WTC11 (cell line): ENCODE measurements around the gene IGF2BP3. TPM values are rescaled to one million over a fixed set of nuclear protein-coding genes. Genes with fewer than 3 reads are reported as not detected.

Experiments used
- ATAC-seq: fragments of 200-7000 bp; cut with Tn5 transposase; 2 replicates; pipeline ENCODE4 v1.10.0; 2021; ENCODE audit warnings: mild to moderate bottlenecking, moderate library complexity
- CTCF ChIA-PET: fragments of 300-600 bp; sonication (Branson Sonifier 250); formaldehyde crosslinking; loops from one replicate; lab custom pipeline; 2021; ENCODE audit warnings: antibody characterized with exemption; lab: Charles Lee
- POLR2A ChIA-PET: fragments of 350-600 bp; sonication (Branson Sonifier 250); formaldehyde crosslinking; loops from one replicate; lab custom pipeline; 2021; ENCODE audit warnings: antibody characterized with exemption; lab: Charles Lee
- DNase-seq: peaks from one replicate; pipeline ENCODE4 v3.0.0; 2021; ENCODE audit warnings: low spot score
- H3K27ac Mint-ChIP-seq: 2 replicates; pipeline ENCODE4 v1.8.0; 2021; ENCODE audit warnings: mixed read lengths
- H3K27me3 Mint-ChIP-seq: 2 replicates; pipeline ENCODE4 v1.8.0; 2021; ENCODE audit warnings: low read depth, mild to moderate bottlenecking, moderate library complexity, mixed read lengths
- H3K36me3 Mint-ChIP-seq: 2 replicates; pipeline ENCODE4 v1.8.0; 2021; ENCODE audit warnings: mixed read lengths
- H3K4me1 Mint-ChIP-seq: 2 replicates; pipeline ENCODE4 v1.8.0; 2022; ENCODE audit warnings: mixed read lengths
- H3K4me3 Mint-ChIP-seq: 2 replicates; pipeline ENCODE4 v1.8.0; 2021; ENCODE audit warnings: mild to moderate bottlenecking, moderate library complexity, mixed read lengths
- H3K9me3 Mint-ChIP-seq: 2 replicates; pipeline ENCODE4 v1.8.0; 2021; ENCODE audit warnings: mixed read lengths
- CBFB ChIP-seq: sonication (generic); formaldehyde crosslinking; IDR thresholded peaks from 2 replicates; pipeline ENCODE4 v1.8.1; 2022; ENCODE audit warnings: mild to moderate bottlenecking, low read depth, missing genetic modification reagents
- CTCF ChIP-seq: fragments of 200-600 bp; IDR thresholded peaks from 2 replicates; pipeline ENCODE4 v1.8.0; 2022; ENCODE audit warnings: antibody characterized with exemption
- E2F4 ChIP-seq: sonication (generic); formaldehyde crosslinking; IDR thresholded peaks from 2 replicates; pipeline ENCODE4 v1.8.1; 2022; ENCODE audit warnings: low read depth, mild to moderate bottlenecking, moderate library complexity, missing genetic modification reagents, borderline replicate concordance
- E2F5 ChIP-seq: sonication (generic); formaldehyde crosslinking; IDR thresholded peaks from 2 replicates; pipeline ENCODE4 v1.8.1; 2022; ENCODE audit warnings: mild to moderate bottlenecking, moderate library complexity, missing genetic modification reagents
- ETV6 ChIP-seq: sonication (generic); formaldehyde crosslinking; IDR thresholded peaks from 2 replicates; pipeline ENCODE4 v1.8.1; 2022; ENCODE audit warnings: mild to moderate bottlenecking, missing genetic modification reagents
- FOXJ3 ChIP-seq: sonication (generic); formaldehyde crosslinking; IDR thresholded peaks from 2 replicates; pipeline ENCODE4 v1.9.0; 2021; ENCODE audit warnings: missing genetic modification reagents, mild to moderate bottlenecking, borderline replicate concordance
- IRF2 ChIP-seq: sonication (generic); formaldehyde crosslinking; IDR thresholded peaks from 2 replicates; pipeline ENCODE4 v1.8.0; 2022; ENCODE audit warnings: low read depth, missing genetic modification reagents, borderline replicate concordance
- NFYB ChIP-seq: sonication (generic); formaldehyde crosslinking; conservative IDR thresholded peaks from 2 replicates; pipeline ENCODE4 v1.8.0; 2022; ENCODE audit warnings: low read depth, missing genetic modification reagents
- NR2C2 ChIP-seq: sonication (generic); formaldehyde crosslinking; IDR thresholded peaks from 2 replicates; pipeline ENCODE4 v1.8.0; 2022; ENCODE audit warnings: mild to moderate bottlenecking, missing genetic modification reagents
- USF2 ChIP-seq: sonication (generic); formaldehyde crosslinking; IDR thresholded peaks from 2 replicates; pipeline ENCODE4 v1.8.1; 2023; ENCODE audit warnings: mild to moderate bottlenecking, missing genetic modification reagents, moderate library complexity
- ZNF263 ChIP-seq: sonication (generic); formaldehyde crosslinking; IDR thresholded peaks from 2 replicates; pipeline ENCODE4 v1.8.1; 2022; ENCODE audit warnings: low read depth, mild to moderate bottlenecking, moderate library complexity, missing genetic modification reagents
- ZNF281 ChIP-seq: sonication (generic); formaldehyde crosslinking; IDR thresholded peaks from 2 replicates; pipeline ENCODE4 v1.8.0; 2023; ENCODE audit warnings: mild to moderate bottlenecking, missing genetic modification reagents
- ZNF671 ChIP-seq: fragments of 250-450 bp; sonication (Bioruptor Pico); IDR thresholded peaks from 2 replicates; pipeline ENCODE4 v1.8.0; 2021; ENCODE audit warnings: mild to moderate bottlenecking
- total RNA-seq: library from RNA; stranded (reverse); gene quantifications from 3 replicates; pipeline ENCODE4 v1.2.3, GENCODE V29; 2021

The IGF2BP3 gene
- total RNA-seq, 1 experiment from 2014 or later, result 129 TPM

GRCh38 chr7:23264916-23265458 lies 205.3 kb downstream of the IGF2BP3 start:
- DNase-seq (no peak), ATAC-seq (no peak)
- Mint-ChIP-seq H3K27me3 (no peaks in the 10 kb centered on the region), H3K9me3 (peaks cover 11% of the 10 kb centered on the region; the same call in 1 of the 2 replicates), H3K4me1 (no peaks in the 10 kb centered on the region), H3K4me3 (no peak overlapping the region), H3K27ac (no peak overlapping the region), H3K36me3 (no peaks in the 10 kb centered on the region)
- ChIA-PET CTCF (interaction anchor here (1.5 to 3.1 kb wide), 3 partner anchors 8 to 179 kb away, joined by 3 to 22 read pairs (median 3); no protein-coding TSS in a partner anchor), POLR2A (no interaction called here)
- TF ChIP-seq ZNF281 (CRISPR knock-in tag) (no peak), E2F5 (CRISPR knock-in tag) (no peak), ZNF671 (CRISPR knock-in tag) (no peak), NR2C2 (no peak), ETV6 (CRISPR knock-in tag) (no peak), CTCF (no peak), USF2 (no peak), E2F4 (CRISPR knock-in tag) (no peak), FOXJ3 (no peak), NFYB (CRISPR knock-in tag) (no peak), ZNF263 (CRISPR knock-in tag) (no peak), IRF2 (CRISPR knock-in tag) (no peak)

GRCh38 chr7:23261843-23262452 lies 208.3 kb downstream of the IGF2BP3 start:
- Mint-ChIP-seq H3K27me3 (no peaks in the 10 kb centered on the region), H3K27ac (no peak overlapping the region), H3K9me3 (0 out of 2 replicates have a peak, but pooled peaks cover 3% of the 10 kb centered on the region), H3K36me3 (no peaks in the 10 kb centered on the region), H3K4me3 (no peak overlapping the region), H3K4me1 (no peaks in the 10 kb centered on the region)
- no peak for TF ChIP-seq CBFB
- TF ChIP-seq CTCF, result peak; percentile 87
- DNase-seq, result peak; percentile 68
- ChIA-PET POLR2A (no interaction called here), CTCF (no interaction called here)
- ATAC-seq, result peak; percentile 98
